GM12878 (cell line): ENCODE data around the gene SNAI1. TPM values are rescaled to one million over a fixed set of nuclear protein-coding genes. Genes with fewer than 3 reads are reported as not detected.

Source experiments
- ATAC-seq: fragments of 200-7000 bp; cut with Tn5 transposase; 3 replicates; pipeline ENCODE4 v1.9.1; 2020; ENCODE audit warnings: mild to moderate bottlenecking, moderate library complexity
- BruUV-seq: library from RNA; stranded (reverse); fragments of 400-500 nt; replicated peaks from 2 replicates; lab custom pipeline; 2021; lab: Mats Ljungman, UMichigan
- CTCF ChIA-PET: fragments of 300-600 bp; sonication (Branson Sonifier 250); formaldehyde crosslinking; extraction: SDS; loops from one replicate; lab custom pipeline; 2021; ENCODE audit warnings: inconsistent platforms; lab: Yijun Ruan, JAX
- POLR2A ChIA-PET: fragments of 350-600 bp; formaldehyde crosslinking; extraction: SDS; loops from one replicate; lab custom pipeline; 2021; ENCODE audit warnings: inconsistent platforms; lab: Charles Lee
- RAD21 ChIA-PET: fragments of 300-600 bp; sonication (Branson Sonifier 250); formaldehyde crosslinking; loops from one replicate; lab custom pipeline; 2023; ENCODE audit warnings: antibody characterized with exemption; ENCODE audit not compliant: unreplicated experiment; lab: Charles Lee
- SMC1A ChIA-PET: fragments of 300-600 bp; sonication (Branson Sonifier 250); formaldehyde crosslinking; loops from one replicate; lab custom pipeline; 2023; ENCODE audit not compliant: unreplicated experiment, uncharacterized antibody; lab: Charles Lee
- DNase-seq: peaks from one replicate; pipeline ENCODE4 v3.0.0-alpha.2; 2011; ENCODE audit warnings: low read depth, low spot score
- FAIRE-seq: peaks from 3 replicates; lab custom pipeline; 2011; peaks lifted over from hg19 to GRCh38; lab: Jason Lieb, UNC
- H2AFZ ChIP-seq: 2 replicates; pipeline ENCODE4 v1.6.0; 2011; ENCODE audit warnings: low read depth, low read length, control low read depth; ENCODE audit not compliant: control insufficient read depth
- H3K27ac ChIP-seq: 2 replicates; pipeline ENCODE4 v1.5.1; 2011; ENCODE audit warnings: control low read depth; ENCODE audit not compliant: control insufficient read depth, insufficient read depth
- H3K27me3 ChIP-seq, 2 experiments: replicated peaks in 1 of 2; 2 replicates each; pipeline versions ENCODE4 v1.6.0 to v1.6.1; 2011; ENCODE audit warnings: low read length in 1 of 2; ENCODE audit not compliant: control insufficient read depth in 2 of 2, insufficient read depth in 2 of 2
- H3K36me3 ChIP-seq, 2 experiments: 2 replicates each; pipeline ENCODE4 v1.5.1; 2011; ENCODE audit warnings: low read length in 1 of 2; ENCODE audit not compliant: control insufficient read depth in 2 of 2, insufficient read depth in 2 of 2
- H3K4me1 ChIP-seq: 2 replicates; pipeline ENCODE4 v1.6.1; 2011; ENCODE audit warnings: mild to moderate bottlenecking, low read length, moderate library complexity, mixed read lengths; ENCODE audit not compliant: control insufficient read depth, insufficient read depth
- H3K4me2 ChIP-seq: 2 replicates; pipeline ENCODE4 v1.6.0; 2011; ENCODE audit warnings: control low read depth; ENCODE audit not compliant: control insufficient read depth, insufficient read depth
- H3K4me3 ChIP-seq: fragments of 200-600 bp; sonication (generic); 2 replicates; pipeline ENCODE4 v1.5.1; 2016
- H3K79me2 ChIP-seq: 2 replicates; pipeline ENCODE4 v1.6.0; 2011; ENCODE audit warnings: low read length; ENCODE audit not compliant: control insufficient read depth, insufficient read depth
- H3K9ac ChIP-seq: 2 replicates; pipeline ENCODE4 v1.8.0; 2011; ENCODE audit warnings: low read length, control low read depth, mixed read lengths; ENCODE audit not compliant: control insufficient read depth, insufficient read depth
- H3K9me3 ChIP-seq: replicated peaks from 3 replicates; pipeline ENCODE4 v1.5.1; 2011; ENCODE audit warnings: mild to moderate bottlenecking, low read length; ENCODE audit not compliant: control insufficient read depth, insufficient read depth
- H4K20me1 ChIP-seq: 2 replicates; pipeline ENCODE4 v1.6.0; 2011; ENCODE audit not compliant: control insufficient read depth, insufficient read depth
- FOXM1 ChIP-seq: IDR thresholded peaks from 2 replicates; pipeline ENCODE4 v1.6.1; 2012; ENCODE audit warnings: low read depth, mild to moderate bottlenecking, inconsistent platforms, low read length, moderate library complexity
- HDGF ChIP-seq: fragments of 450-650 bp; IDR thresholded peaks from 2 replicates; pipeline ENCODE4 v1.6.1; 2016; ENCODE audit warnings: antibody characterized with exemption
- IRF3 ChIP-seq: fragments of 450-650 bp; IDR thresholded peaks from 2 replicates; pipeline ENCODE4 v1.6.1; 2014; ENCODE audit warnings: mild to moderate bottlenecking
- ZBTB4 ChIP-seq: fragments of 450-650 bp; formaldehyde crosslinking; IDR thresholded peaks from 2 replicates; pipeline ENCODE4 v1.4.0; 2022; ENCODE audit warnings: mild to moderate bottlenecking, moderate library complexity
- WGBS: methylation state at CpG from one replicate; pipeline ENCODE4 v1.1.6; 2016; ENCODE audit warnings: low lambda C conversion rate; ENCODE audit not compliant: insufficient replicate concordance, insufficient coverage; ENCODE audit errors: missing lambda C conversion rate; 5-methylcytosine and 5-hydroxymethylcytosine counted together
- in situ Hi-C: fragments of 300-500 bp; cut with MboI; formaldehyde crosslinking; loops from 9 replicates; pipeline ENCODE4 v1.14.3; 2018; ENCODE audit warnings: mixed read lengths
- intact Hi-C: fragments of 100-400 bp; cut with micrococcal nuclease; formaldehyde crosslinking; loops from one replicate; pipeline ENCODE4 v1.14.2; 2022; ENCODE audit not compliant: unreplicated experiment
- polyA plus RNA-seq, 11 experiments: library from polyadenylated mRNA; depleted of rRNA in 4 of 11; unstranded in 6 of 11; stranded (reverse) in 5 of 11; fragments of >200 nt; fragmentation: Nextera tagmentation in 4 of 11; fragmentation: Illumina TruSeq in 1 of 11; extraction: Ambion mirVana in 4 of 11; extraction: Trizol in 1 of 11; gene quantifications; 1 replicate in 1 of 11; 2 replicates in 10 of 11; pipeline versions ENCODE4 v1.2.1 to v1.2.3, GENCODE V29; 2011 to 2016; ENCODE audit warnings: inconsistent platforms in 2 of 11, missing spikeins in 2 of 11, low read depth in 1 of 11
- total RNA-seq, 4 experiments: library from RNA; depleted of rRNA in 3 of 4; stranded (reverse); fragments of >200 nt in 3 of 4; fragmentation: Illumina TruSeq in 1 of 4; extraction: Trizol in 1 of 4; gene quantifications; 2 replicates each; pipeline versions ENCODE4 v1.2.1 to v1.2.3, GENCODE V29; 2013 to 2021

Gene SNAI1
- total and polyA plus RNA-seq, 10 of the 15 experiments (the other 5 are each of a cell fraction or from before 2014, with no cell fraction given) = 0.11 to 0.79 (median 0.24) TPM; not detected in 2

- no peak for TF ChIP-seq IRF3
- TF ChIP-seq ZBTB4 (CRISPR knock-in tag) = no peak
- TF ChIP-seq HDGF = no peak
These were observed 5.3 kb downstream of the SNAI1 start (continued) for GRCh38 chr20:49987868-49988690.

- H3K27ac ChIP-seq = no peak overlapping the region
- ChIA-PET CTCF (interaction anchor here (0.7 to 2.6 kb wide), 4 partner anchors 8 to 82 kb away, joined by 4 to 18 read pairs (median 8); no protein-coding TSS in a partner anchor), SMC1A (interaction anchor here (0.6 to 2.3 kb wide), 3 partner anchors 79 to 96 kb away, joined by 4 to 10 read pairs (median 6); no protein-coding TSS in a partner anchor), RAD21 (interaction anchor here (0.6 to 1.8 kb wide), 3 partner anchors 80 to 82 kb away, joined by 3 to 9 read pairs (median 4); no protein-coding TSS in a partner anchor), POLR2A (interaction anchor here (1.2 kb wide), 1 partner anchor 16 kb away, joined by 3 read pairs; no protein-coding TSS in a partner anchor)
- H3K79me2 ChIP-seq = no peaks in the 10 kb centered on the region
- H2AFZ ChIP-seq = no peak overlapping the region
- intact Hi-C loops (no loop called here), in situ Hi-C loops (no loop called here)
- no peaks in the 10 kb centered on the region for H4K20me1 ChIP-seq
- no peak for TF ChIP-seq FOXM1
- peaks cover 2% of the 10 kb centered on the region; the same call in 1 of the 2 replicates for H3K4me1 ChIP-seq
- DNase-seq (no peak), FAIRE-seq (no peak), ATAC-seq (no peak)
- H3K27me3 ChIP-seq = no peaks in the 10 kb centered on the region
- no peaks in the 10 kb centered on the region for H3K36me3 ChIP-seq
- H3K4me3 ChIP-seq = no peak overlapping the region
- H3K4me2 ChIP-seq = no peak overlapping the region
- 44% methylated on average over 22 of the region's 22 CpGs for WGBS
- BruUV-seq = no TSS peak
- no peak overlapping the region for H3K9ac ChIP-seq
- H3K9me3 ChIP-seq = no peaks in the 10 kb centered on the region
These were observed 6.7 kb downstream of the SNAI1 start for GRCh38 chr20:49989234-49990065.
